ENCODE results near the gene CNTN5. TPM values are rescaled to one million over a fixed set of nuclear protein-coding genes. Genes with fewer than 3 reads are reported as not detected.

The CNTN5 gene
- total RNA-seq, 2 donors from 2014 or later = not detected

DNA sequence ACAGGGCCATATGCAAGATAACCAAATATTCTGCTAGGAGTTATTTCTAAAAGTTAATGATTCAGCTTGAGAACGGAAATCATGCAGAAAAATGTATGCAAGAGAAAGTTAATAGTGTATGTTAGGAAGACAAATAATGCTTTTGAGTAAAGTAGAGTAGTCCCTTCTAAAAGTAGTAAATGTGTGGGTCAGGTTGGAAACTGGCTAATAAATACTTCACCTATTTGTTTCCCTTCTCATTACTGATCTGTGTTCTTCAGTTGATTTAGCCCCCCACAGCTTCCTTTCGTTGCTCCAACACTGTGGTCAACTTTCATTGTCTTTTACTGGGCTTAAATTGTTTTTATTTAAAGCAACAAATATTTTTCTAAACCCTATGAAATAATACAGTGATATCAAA lies 444.2 kb downstream of the CNTN5 start:
- no peaks in the 10 kb centered on the region for H3K27me3 Mint-ChIP-seq
- no peak for DNase-seq (ENCODE audit: low spot score)
- no peak overlapping the region for H3K4me3 Mint-ChIP-seq
- H3K27ac Mint-ChIP-seq = no peak overlapping the region
- ATAC-seq = no peak
- H3K4me1 Mint-ChIP-seq (ENCODE audit: low read depth in 2 of 2) = no peaks in the 10 kb centered on the region
- peaks cover 5% of the 10 kb centered on the region for H3K9me3 Mint-ChIP-seq
- H3K36me3 Mint-ChIP-seq = no peaks in the 10 kb centered on the region

DNA sequence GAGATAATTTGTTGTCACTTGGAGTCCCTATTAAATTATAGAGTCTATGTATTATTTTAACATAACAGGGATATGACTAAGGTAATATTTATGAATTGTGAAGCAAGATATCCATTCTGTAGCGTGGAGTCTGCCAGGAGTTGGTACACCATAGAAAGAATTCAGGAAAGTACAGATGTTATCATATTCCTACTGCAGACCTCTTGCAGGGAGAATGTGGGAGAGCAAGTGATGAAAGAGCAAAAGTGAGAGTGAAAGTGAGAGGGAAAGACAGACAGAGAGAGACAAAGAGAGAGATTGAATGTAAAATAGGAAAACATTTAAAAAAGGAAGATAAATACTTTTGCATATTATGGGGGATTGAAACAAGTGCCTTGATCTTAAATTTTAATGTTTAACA lies 468.8 kb downstream of the CNTN5 start:
- no peak overlapping the region for H3K27ac Mint-ChIP-seq
- no peaks in the 10 kb centered on the region for H3K36me3 Mint-ChIP-seq
- H3K9me3 Mint-ChIP-seq = peaks cover 18% of the 10 kb centered on the region
- H3K27me3 Mint-ChIP-seq = no peaks in the 10 kb centered on the region
- ATAC-seq (no peak), DNase-seq (ENCODE audit: low spot score) (no peak)
- H3K4me3 Mint-ChIP-seq = no peak overlapping the region
- H3K4me1 Mint-ChIP-seq (ENCODE audit: low read depth in 2 of 2) = no peaks in the 10 kb centered on the region

DNA sequence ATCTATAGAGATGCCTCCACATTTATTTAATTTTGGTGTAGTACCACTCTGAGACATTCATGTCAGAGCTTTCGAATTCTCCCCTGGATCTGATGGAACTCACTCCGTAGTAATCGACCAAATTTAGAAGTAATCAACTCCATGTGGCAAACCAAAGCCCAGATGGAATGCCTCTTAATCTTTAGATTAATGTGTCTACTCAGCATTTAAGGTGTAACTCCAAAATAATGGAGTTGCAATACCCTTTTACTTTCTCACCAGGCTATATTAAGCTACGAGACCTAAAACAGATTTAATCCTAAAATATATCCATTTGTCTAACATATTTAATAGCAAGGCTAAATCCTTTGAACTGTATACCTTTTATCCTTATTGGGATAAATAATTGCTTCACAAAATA lies 473.3 kb downstream of the CNTN5 start:
- H3K9me3 Mint-ChIP-seq = peaks cover 8% of the 10 kb centered on the region
- no peak overlapping the region for H3K27ac Mint-ChIP-seq
- no peak for ATAC-seq
- H3K4me1 Mint-ChIP-seq (ENCODE audit: low read depth in 2 of 2) = no peaks in the 10 kb centered on the region
- H3K36me3 Mint-ChIP-seq = peaks cover 5% of the 10 kb centered on the region
- DNase-seq (ENCODE audit: low spot score) = no peak
- no peak overlapping the region for H3K4me3 Mint-ChIP-seq
- H3K27me3 Mint-ChIP-seq = no peaks in the 10 kb centered on the region

DNA sequence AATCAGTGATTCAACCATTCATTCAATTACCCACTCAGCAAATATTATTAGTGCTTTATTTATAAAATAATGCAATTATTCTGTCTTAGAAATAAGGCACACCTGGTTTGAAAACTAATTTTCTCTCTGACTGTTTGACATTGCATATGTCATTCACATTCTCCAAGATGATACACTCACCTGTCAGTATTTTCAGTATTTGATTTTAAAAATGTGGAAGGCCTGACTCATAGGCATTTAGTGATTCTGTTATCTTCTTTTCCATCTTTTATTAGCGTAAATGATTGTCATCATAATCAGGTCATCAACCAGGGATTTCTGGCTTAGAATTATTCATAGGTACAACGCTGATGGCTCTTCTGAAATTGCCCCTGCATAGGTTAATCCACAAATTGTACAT lies 480.9 kb downstream of the CNTN5 start:
- peaks cover 14% of the 10 kb centered on the region for H3K9me3 Mint-ChIP-seq
- H3K27me3 Mint-ChIP-seq = no peaks in the 10 kb centered on the region
- no peak overlapping the region for H3K27ac Mint-ChIP-seq
- H3K4me3 Mint-ChIP-seq = no peak overlapping the region
- DNase-seq (ENCODE audit: low spot score) (no peak), ATAC-seq (no peak)
- H3K36me3 Mint-ChIP-seq = peaks cover 5% of the 10 kb centered on the region
- no peaks in the 10 kb centered on the region for H3K4me1 Mint-ChIP-seq (ENCODE audit: low read depth in 2 of 2)

DNA sequence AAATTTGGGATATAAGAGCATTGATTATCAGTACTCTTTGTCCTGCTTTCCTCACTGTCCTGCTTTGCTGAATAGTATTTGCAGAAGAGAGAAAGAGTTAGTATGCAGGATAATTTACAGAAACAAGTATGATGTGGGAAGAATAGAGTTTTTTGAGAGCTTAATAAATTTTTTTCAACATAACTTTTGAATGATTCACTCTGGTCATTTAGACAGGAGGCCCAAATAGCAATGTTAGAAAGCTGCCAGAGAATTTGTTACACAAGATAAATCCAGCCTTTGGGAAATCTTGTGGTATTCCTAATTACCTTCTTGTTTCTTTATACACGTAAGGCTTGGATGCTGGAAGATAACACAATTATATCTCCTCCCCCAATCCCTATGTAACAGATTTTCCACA lies 484.6 kb downstream of the CNTN5 start:
- ATAC-seq (no peak), DNase-seq (ENCODE audit: low spot score) (no peak)
- Mint-ChIP-seq H3K4me3 (no peak overlapping the region), H3K4me1 (ENCODE audit: low read depth in 2 of 2) (no peaks in the 10 kb centered on the region), H3K36me3 (peaks cover 5% of the 10 kb centered on the region), H3K9me3 (peaks cover 14% of the 10 kb centered on the region), H3K27me3 (no peaks in the 10 kb centered on the region), H3K27ac (no peak overlapping the region)

DNA sequence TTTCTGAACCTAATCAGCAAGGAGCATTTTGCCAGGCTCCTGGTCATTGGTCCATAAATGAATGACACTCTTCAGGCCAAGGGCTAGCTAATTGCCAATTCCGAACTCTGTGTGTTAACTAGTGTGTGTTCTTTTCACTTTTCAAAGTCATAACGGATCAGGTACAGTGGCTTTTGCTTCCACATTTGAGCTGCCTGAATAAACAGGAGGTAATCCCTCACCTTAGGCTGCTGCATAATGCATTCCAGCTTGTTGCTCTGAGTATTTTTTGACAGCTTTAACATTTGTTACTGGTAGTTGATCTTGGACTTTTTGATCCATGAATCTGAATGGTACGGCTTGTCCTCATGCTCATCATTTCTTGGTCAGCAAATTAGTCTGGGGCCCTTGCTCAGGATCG lies 485.1 kb downstream of the CNTN5 start:
- peaks cover 5% of the 10 kb centered on the region for H3K36me3 Mint-ChIP-seq
- H3K9me3 Mint-ChIP-seq = peaks cover 14% of the 10 kb centered on the region
- H3K4me1 Mint-ChIP-seq (ENCODE audit: low read depth in 2 of 2) = no peaks in the 10 kb centered on the region
- no peaks in the 10 kb centered on the region for H3K27me3 Mint-ChIP-seq
- ATAC-seq (no peak), DNase-seq (ENCODE audit: low spot score) (no peak)
- H3K4me3 Mint-ChIP-seq = no peak overlapping the region
- H3K27ac Mint-ChIP-seq = no peak overlapping the region

DNA sequence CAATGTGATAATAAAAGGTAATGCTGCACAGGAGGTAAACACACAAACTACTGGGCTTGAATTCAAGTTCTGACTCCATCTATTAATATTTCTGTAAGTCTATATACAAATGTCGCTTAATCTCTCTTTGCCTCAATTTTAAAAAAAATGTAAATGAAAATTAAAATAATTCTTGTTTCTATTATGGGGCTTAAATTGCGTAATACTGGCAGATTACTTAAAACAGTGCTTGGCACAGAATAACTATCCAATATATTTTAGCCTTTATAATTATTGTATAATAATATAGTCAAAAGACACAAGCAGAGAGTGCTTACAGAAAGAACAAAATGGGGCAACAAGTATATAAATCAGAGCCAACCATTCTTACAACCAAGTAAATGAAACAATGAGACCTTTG lies 489.1 kb downstream of the CNTN5 start:
- ATAC-seq = no peak
- peaks cover 14% of the 10 kb centered on the region for H3K9me3 Mint-ChIP-seq
- no peaks in the 10 kb centered on the region for H3K27me3 Mint-ChIP-seq
- no peak overlapping the region for H3K27ac Mint-ChIP-seq
- H3K4me3 Mint-ChIP-seq = no peak overlapping the region
- H3K4me1 Mint-ChIP-seq (ENCODE audit: low read depth in 2 of 2) = no peaks in the 10 kb centered on the region
- DNase-seq (ENCODE audit: low spot score) = no peak
- no peaks in the 10 kb centered on the region for H3K36me3 Mint-ChIP-seq

DNA sequence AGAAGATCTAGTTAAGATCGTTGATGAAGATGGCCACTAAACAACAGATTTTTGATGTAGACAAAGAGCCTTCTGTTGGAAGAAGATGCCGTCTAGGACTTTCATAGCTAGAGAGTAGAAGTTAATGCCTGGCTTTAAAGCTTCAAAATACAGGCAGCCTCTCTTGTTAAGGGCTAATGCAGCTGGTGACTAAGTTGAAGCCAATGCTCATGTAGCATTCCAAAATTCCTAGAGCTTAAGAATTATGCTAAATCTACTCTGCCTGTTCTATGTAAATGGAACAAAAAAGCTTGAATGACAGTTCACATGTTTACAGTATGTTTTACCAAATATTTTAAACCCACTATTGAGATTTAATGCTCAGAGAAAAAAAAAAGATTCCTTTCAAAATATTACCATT lies 492.6 kb downstream of the CNTN5 start:
- H3K27me3 Mint-ChIP-seq = no peaks in the 10 kb centered on the region
- peaks cover 17% of the 10 kb centered on the region for H3K9me3 Mint-ChIP-seq
- ATAC-seq (no peak), DNase-seq (ENCODE audit: low spot score) (no peak)
- no peaks in the 10 kb centered on the region for H3K4me1 Mint-ChIP-seq (ENCODE audit: low read depth in 2 of 2)
- H3K4me3 Mint-ChIP-seq = no peak overlapping the region
- H3K27ac Mint-ChIP-seq = no peak overlapping the region
- no peaks in the 10 kb centered on the region for H3K36me3 Mint-ChIP-seq

DNA sequence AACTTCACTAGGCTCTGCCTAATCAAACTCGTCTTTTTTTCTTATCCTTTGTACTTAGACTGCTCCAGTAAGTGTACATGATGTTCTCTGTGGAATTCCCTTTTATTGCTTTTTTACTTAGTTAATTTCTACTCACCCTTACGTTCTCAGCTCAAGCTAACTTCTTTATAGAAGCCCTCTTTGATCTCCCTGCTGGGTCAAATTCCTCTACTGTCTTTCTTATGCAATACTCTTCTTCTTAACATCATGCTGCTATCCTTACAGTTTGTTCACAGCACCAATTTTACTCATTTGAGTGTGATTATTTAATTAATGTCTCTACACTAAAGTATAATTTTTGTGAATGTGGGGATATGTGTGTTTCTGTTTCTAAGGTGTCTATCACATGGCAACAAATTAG lies 498.3 kb downstream of the CNTN5 start:
- Mint-ChIP-seq H3K9me3 (peaks cover 18% of the 10 kb centered on the region), H3K27ac (no peak overlapping the region), H3K4me3 (no peak overlapping the region), H3K36me3 (peaks cover 5% of the 10 kb centered on the region), H3K27me3 (no peaks in the 10 kb centered on the region), H3K4me1 (ENCODE audit: low read depth in 2 of 2) (no peaks in the 10 kb centered on the region)
- ATAC-seq = no peak
- DNase-seq (ENCODE audit: low spot score) = no peak

DNA sequence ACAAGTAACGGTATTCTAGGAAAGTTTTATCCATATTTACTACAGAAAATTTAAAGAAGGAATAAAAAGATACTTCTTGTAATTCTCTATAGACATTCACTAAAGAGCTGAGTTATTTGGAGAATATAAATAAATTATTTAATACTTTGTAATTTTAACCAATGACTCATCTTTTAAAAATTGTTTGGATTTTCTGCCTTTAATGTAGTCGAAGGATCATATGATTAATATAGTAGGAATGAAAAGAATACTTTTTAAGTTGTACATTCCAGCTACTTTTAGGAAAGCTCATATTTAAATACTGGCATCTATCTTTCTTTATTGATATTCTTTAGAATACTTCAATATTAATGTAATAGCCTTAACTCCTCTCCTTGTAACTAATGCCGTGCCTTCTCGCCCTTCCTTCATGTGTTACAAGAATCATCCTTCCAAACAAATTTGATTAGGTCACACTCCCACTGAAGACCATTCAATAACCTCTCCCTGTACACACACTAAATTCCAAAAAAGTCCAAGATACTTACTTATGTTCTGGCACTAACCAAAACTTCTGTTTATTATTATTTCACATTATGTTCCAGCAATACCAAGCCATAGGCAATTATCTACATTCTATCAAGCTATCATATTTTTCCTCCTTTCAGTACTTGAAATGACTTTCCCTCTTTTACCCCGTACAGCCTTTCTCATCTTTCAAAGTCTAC lies 501.9 kb downstream of the CNTN5 start:
- no peak overlapping the region for H3K27ac Mint-ChIP-seq
- no peak overlapping the region for H3K4me3 Mint-ChIP-seq
- no peaks in the 10 kb centered on the region for H3K27me3 Mint-ChIP-seq
- peaks cover 5% of the 10 kb centered on the region for H3K36me3 Mint-ChIP-seq
- H3K9me3 Mint-ChIP-seq = peaks cover 18% of the 10 kb centered on the region
- no peak for DNase-seq (ENCODE audit: low spot score)
- ATAC-seq = no peak
- no peaks in the 10 kb centered on the region for H3K4me1 Mint-ChIP-seq (ENCODE audit: low read depth in 2 of 2)

DNA sequence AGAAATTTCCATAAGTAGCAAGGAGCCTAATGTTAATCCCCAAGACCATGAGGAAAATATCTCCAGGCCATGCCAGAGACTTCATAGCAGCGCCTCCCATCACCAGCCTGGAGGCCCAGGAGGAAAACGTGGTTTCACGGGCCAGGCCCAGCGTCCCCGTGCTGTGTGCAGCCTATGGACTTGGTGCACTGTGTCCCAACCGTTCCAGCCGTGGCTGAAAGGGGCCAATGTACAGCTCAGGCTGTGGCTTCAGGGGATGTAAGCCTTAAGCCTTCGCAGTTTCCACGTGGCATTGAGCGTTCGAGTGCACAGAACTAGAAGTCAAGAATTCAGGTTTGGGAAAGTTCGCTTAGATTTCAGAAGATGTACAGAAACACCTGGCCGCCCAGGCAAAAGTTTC lies 510.7 kb downstream of the CNTN5 start:
- ATAC-seq = no peak
- H3K27ac Mint-ChIP-seq = no peak overlapping the region

DNA sequence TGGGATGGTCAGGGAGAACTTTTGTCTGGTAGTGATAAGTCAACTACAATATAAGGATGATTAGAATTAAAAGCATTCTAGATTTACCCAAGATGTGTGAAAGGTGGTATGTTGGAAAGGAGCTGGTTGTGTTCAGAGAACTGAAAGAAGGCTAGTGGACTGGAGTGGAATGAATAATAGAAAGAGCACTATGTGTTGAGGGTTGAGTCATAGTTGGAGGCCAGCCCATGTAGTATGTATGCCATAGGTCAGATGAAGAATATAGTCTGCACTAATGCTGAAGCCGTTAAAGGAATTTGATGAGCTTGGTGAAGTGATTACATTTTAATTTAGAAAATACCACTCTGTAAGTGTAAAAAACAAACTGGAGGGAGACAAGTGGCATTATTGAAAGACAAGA lies 514.1 kb downstream of the CNTN5 start:
- no peak for DNase-seq (ENCODE audit: low spot score)
- no peak overlapping the region for H3K4me3 Mint-ChIP-seq
- ATAC-seq = no peak
- H3K27ac Mint-ChIP-seq = no peak overlapping the region
- H3K36me3 Mint-ChIP-seq = peaks cover 6% of the 10 kb centered on the region
- no peaks in the 10 kb centered on the region for H3K4me1 Mint-ChIP-seq (ENCODE audit: low read depth in 2 of 2)
- H3K27me3 Mint-ChIP-seq = no peaks in the 10 kb centered on the region
- H3K9me3 Mint-ChIP-seq = peaks cover 18% of the 10 kb centered on the region

More for the DNA sequence above, 510.7 kb downstream of the CNTN5 start:
- Mint-ChIP-seq H3K27me3 (no peaks in the 10 kb centered on the region), H3K4me1 (ENCODE audit: low read depth in 2 of 2) (no peaks in the 10 kb centered on the region), H3K36me3 (peaks cover 6% of the 10 kb centered on the region), H3K4me3 (no peak overlapping the region), H3K9me3 (peaks cover 21% of the 10 kb centered on the region)
- DNase-seq (ENCODE audit: low spot score) = no peak

DNA sequence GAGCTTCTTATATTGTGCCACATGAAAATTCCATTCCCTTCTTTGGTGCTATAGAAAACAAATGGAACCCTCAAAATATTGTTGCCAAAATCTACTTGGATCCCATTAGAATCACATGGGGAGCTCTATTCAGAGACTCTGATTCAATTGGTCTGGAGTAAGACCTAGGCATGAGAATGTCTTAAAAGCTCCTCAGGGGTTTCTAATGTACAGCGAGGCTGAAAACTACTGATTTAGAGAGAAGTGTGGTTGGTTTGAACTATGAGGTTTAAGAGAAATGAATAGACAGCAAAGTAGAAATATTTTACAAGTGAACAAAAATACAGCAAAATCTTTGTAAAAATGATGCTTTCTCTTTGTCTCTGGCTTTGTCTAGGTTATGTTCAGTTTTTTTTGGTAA lies 514.7 kb downstream of the CNTN5 start:
- H3K36me3 Mint-ChIP-seq = peaks cover 6% of the 10 kb centered on the region
- no peak for DNase-seq (ENCODE audit: low spot score)

DNA sequence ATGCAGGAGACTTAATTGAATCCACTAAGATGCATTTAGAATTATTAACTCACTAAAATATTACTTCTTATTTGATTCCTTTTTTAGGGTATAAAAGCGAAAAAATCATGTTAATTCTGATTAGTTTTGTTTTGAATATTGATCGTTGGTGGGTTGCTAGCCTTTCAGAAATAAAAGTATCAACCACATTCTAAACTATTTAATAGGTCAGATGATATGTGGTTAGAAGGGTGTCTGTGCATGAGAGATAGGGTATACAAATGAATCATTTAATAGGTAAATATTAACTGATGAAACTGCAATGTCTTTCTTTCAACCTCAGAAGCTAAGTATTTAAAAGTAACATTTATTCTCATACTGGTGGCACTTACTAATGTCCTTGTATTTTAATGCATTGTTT lies 515.1 kb downstream of the CNTN5 start:
- no peaks in the 10 kb centered on the region for H3K27me3 Mint-ChIP-seq
- ATAC-seq = no peak
- no peaks in the 10 kb centered on the region for H3K4me1 Mint-ChIP-seq (ENCODE audit: low read depth in 2 of 2)
- DNase-seq (ENCODE audit: low spot score) = no peak
- H3K36me3 Mint-ChIP-seq = peaks cover 4% of the 10 kb centered on the region
- peaks cover 15% of the 10 kb centered on the region for H3K9me3 Mint-ChIP-seq
- no peak overlapping the region for H3K27ac Mint-ChIP-seq
- no peak overlapping the region for H3K4me3 Mint-ChIP-seq

More for the DNA sequence above, 514.7 kb downstream of the CNTN5 start:
- no peak for ATAC-seq
- Mint-ChIP-seq H3K27me3 (no peaks in the 10 kb centered on the region), H3K4me3 (no peak overlapping the region), H3K9me3 (peaks cover 18% of the 10 kb centered on the region), H3K27ac (no peak overlapping the region), H3K4me1 (ENCODE audit: low read depth in 2 of 2) (no peaks in the 10 kb centered on the region)

DNA sequence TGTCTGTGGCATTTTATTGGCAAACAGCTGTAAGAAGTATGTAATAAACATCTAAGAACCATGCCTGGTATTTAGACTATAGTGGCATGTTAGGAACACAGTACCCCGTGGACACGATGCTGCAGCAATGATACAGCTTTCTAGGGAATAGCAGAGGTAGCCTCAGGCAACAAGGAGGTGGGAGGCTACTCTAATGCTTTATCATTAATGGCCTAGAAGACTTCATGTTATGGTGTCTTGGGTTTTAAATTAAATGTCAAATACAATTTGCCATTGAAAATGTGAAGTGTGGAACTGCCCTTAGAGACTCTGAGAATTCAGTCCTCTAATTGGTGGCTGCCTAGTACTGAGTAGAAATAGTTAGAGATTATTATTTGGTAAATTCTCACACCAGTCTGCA lies 516.9 kb downstream of the CNTN5 start:
- no peak for DNase-seq (ENCODE audit: low spot score)
- H3K36me3 Mint-ChIP-seq = no peaks in the 10 kb centered on the region
- peaks cover 10% of the 10 kb centered on the region for H3K9me3 Mint-ChIP-seq
- no peak for ATAC-seq
- H3K27ac Mint-ChIP-seq = no peak overlapping the region
- no peaks in the 10 kb centered on the region for H3K27me3 Mint-ChIP-seq
- H3K4me3 Mint-ChIP-seq = no peak overlapping the region
- H3K4me1 Mint-ChIP-seq (ENCODE audit: low read depth in 2 of 2) = no peaks in the 10 kb centered on the region

Data from natural killer cell treated with Interleukin-12 subunit alpha and Interleukin-12 subunit beta and Interleukin-15 and Interleukin-18, amount 100 ng/mL, for 72 hours (primary cell).